Measurements from ENCODE around the gene PLEKHM2. TPM values are rescaled to one million over a fixed set of nuclear protein-coding genes. Genes with fewer than 3 reads are reported as not detected.

The PLEKHM2 gene
- total RNA-seq, 2 experiments from 2014 or later: 51.0 to 52.6 TPM

DNA sequence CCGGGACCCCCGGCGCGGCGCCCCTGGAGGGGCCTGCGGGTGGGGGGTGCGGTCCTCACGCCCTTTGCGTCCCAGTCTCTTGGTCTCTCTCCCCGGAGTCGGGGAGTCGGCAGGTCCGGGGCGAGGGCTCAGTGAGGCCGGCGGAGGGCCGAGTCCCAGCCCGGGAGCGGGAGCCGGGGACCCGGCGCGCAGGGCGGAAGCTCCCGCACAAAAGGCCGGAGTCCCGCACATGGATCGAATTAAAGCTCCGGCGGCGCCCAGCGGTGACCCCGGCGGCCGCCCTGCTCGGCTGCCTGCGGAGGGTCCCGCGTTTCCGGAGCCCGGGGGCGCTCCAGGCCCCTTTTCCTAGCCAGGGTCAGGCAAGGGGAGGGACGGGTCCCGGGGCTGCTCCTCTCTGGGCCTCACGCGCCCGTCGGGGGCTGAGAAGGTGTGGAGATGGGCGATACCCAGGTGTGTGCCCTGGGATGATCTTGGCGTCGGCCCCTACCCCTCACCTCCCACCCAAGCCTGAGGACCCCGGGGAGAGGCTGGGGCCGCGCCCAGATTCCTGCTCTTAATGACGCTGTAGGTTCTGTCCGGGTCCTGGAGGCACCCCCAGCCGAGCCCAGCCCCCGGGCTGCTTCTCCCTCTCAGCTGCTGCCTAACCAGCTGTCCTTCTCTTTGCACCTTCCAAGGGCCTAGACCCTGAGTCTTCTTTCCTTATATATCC is 75.0 kb downstream of the PLEKHM2 start:
- peaks cover 10% of the 10 kb centered on the region for H3K4me1 Mint-ChIP-seq (ENCODE audit: low read depth)
- H3K4me3 Mint-ChIP-seq: no peak overlapping the region
- ChIA-PET CTCF (no interaction called here), POLR2A (no interaction called here)
- no peaks in the 10 kb centered on the region for H3K9me3 Mint-ChIP-seq (ENCODE audit: insufficient read depth)
- no peaks in the 10 kb centered on the region for H3K36me3 Mint-ChIP-seq (ENCODE audit: low read depth)
- DNase-seq (no peak), ATAC-seq (peak; percentile 19)
- no peak overlapping the region for H3K27ac Mint-ChIP-seq
- peaks cover 41% of the 10 kb centered on the region for H3K27me3 Mint-ChIP-seq (ENCODE audit: low read depth)

DNA sequence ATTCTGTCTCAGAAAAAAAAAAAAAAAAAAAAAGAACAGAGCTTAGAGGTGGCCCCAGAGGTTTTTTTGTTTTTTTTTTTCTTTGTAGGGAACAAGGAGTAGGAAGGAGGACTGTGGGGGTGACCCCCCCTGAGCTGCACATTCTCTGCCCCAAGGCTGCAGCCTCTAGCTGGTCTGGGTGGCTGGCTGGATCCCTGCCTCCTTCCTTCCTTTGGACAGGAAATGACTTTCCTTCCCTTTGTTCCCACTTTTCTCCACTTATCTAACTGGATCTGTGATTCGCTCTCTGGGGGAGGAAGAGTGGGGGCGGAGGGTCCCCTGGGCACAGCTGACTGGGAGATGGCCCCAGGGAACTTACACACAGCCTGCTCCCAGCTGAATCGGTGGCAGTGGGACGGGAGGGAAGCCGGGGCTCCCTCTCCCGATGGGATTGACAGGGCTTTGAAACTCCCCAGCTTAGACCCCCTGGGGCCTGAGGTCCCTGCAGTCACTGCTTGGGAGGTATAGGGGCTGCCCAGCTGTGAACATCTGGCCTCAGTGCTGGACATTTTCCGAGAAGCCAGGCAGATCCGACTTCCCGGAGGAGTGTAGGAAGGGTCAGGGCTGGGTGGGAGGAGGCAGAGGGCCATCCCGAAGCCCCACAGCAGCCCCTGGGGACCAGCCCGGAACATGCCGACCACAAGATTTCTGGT is 76.5 kb downstream of the PLEKHM2 start:
- no peaks in the 10 kb centered on the region for H3K36me3 Mint-ChIP-seq (ENCODE audit: low read depth)
- POLR2A ChIA-PET: no interaction called here

DNA sequence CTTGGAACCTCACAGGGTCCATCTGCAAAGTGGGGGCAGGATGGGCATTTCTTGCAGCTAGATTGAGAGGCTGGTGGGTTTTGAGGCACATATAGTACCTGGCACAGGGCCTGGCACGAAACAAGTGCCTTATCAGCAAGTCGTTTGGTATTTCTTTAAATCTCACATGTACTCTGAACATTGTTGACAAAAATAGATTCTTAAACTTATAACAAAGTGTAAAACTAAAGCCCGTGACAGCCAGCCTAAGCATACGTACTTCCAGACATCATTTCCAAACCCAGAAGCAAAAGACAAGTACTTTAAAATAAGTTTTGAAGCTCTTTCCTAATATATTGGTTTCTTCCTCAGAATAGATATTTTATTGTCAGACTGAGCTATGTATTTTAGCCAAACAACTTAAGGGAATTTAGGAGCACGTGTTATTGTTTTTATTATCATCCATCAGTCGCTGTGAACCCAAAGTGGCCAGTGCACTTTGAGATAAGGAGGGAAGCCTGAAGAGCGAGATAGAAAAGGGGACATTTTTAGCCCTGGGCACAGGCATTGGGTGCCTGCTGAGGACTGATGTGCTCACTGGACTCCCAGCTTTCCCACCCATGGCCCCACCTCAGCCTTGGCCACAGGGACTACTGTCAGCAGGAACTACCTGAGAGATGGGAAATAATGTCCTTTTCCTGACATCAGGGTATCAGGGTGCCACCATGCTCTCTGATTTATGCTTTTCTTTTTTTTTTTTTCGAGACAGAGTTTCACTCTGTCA is 77.4 kb downstream of the PLEKHM2 start:
- Mint-ChIP-seq H3K27me3 (ENCODE audit: low read depth) (peaks cover 27% of the 10 kb centered on the region), H3K4me1 (ENCODE audit: low read depth) (peaks cover 5% of the 10 kb centered on the region), H3K27ac (no peak overlapping the region), H3K36me3 (ENCODE audit: low read depth) (no peaks in the 10 kb centered on the region), H3K4me3 (no peak overlapping the region), H3K9me3 (ENCODE audit: insufficient read depth) (no peaks in the 10 kb centered on the region)
- no peak for DNase-seq
- CTCF ChIA-PET: interaction anchor here (0.8 kb wide), 1 partner anchor 42 kb away, joined by 3 read pairs; no protein-coding TSS in a partner anchor
- POLR2A ChIA-PET: no interaction called here
- ATAC-seq: no peak

More for the DNA sequence above, 76.5 kb downstream of the PLEKHM2 start:
- H3K9me3 Mint-ChIP-seq (ENCODE audit: insufficient read depth): no peaks in the 10 kb centered on the region
- H3K4me1 Mint-ChIP-seq (ENCODE audit: low read depth): peaks cover 10% of the 10 kb centered on the region
- no peak for DNase-seq
- no peak for ATAC-seq
- no peak overlapping the region for H3K27ac Mint-ChIP-seq
- peaks cover 34% of the 10 kb centered on the region for H3K27me3 Mint-ChIP-seq (ENCODE audit: low read depth)
- CTCF ChIA-PET: no interaction called here
- no peak overlapping the region for H3K4me3 Mint-ChIP-seq

DNA sequence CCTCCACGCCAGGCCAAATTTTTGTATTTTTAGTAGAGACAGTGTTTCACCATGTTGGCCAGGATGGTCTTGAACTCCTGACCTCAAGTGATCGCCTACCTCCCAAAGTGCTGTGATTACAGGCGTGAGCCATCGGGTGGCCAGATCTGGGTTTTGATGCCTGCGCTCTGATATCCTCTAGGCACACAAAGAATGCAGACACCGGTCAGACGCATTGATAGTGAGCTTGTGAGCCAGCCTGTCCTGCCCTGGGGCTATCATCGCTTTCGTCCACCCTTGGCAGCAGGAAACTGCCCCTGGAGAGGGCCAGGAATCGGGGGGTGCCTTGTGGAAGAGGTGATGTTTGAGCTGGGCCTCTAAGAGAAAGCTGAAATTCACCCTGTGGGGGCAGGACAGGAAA is 78.4 kb downstream of the PLEKHM2 start:
- POLR2A ChIA-PET: no interaction called here
- H3K27me3 Mint-ChIP-seq (ENCODE audit: low read depth): peaks cover 17% of the 10 kb centered on the region
- CTCF ChIA-PET: no interaction called here
- no peaks in the 10 kb centered on the region for H3K9me3 Mint-ChIP-seq (ENCODE audit: insufficient read depth)
- ATAC-seq (no peak), DNase-seq (no peak)
- H3K36me3 Mint-ChIP-seq (ENCODE audit: low read depth): no peaks in the 10 kb centered on the region
- H3K4me1 Mint-ChIP-seq (ENCODE audit: low read depth): peaks cover 3% of the 10 kb centered on the region
- H3K4me3 Mint-ChIP-seq: no peak overlapping the region
- H3K27ac Mint-ChIP-seq: no peak overlapping the region

DNA sequence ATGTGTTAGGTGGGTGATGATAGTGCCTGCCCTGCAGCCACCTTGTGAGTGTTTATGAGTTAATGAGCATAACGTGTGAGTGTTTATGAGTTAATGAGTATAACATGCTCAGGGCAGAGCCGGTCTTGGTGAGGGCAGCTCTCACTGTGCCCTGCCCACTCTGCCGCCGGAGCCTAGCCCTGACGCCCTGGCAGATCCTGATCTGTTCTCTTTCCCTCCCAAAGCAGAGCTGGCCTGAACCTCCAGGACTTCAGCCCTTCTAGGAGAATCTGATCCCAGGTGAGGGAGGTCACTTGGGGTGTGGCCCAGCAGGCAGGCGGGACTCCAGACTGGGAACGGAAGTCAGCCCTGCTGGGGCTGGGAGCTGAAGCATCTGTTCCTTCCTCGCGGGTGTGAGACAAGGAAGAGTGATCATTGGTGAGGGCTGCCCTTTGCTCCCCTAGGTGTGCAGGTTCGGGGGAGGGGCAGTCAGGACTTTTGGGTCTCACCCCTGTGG is 80.2 kb downstream of the PLEKHM2 start:
- Mint-ChIP-seq H3K27ac (no peak overlapping the region), H3K4me3 (no peak overlapping the region)
- CTCF ChIA-PET: interaction anchor here (1.6 kb wide), 1 partner anchor 315 kb away, joined by 3 read pairs; no protein-coding TSS in a partner anchor

DNA sequence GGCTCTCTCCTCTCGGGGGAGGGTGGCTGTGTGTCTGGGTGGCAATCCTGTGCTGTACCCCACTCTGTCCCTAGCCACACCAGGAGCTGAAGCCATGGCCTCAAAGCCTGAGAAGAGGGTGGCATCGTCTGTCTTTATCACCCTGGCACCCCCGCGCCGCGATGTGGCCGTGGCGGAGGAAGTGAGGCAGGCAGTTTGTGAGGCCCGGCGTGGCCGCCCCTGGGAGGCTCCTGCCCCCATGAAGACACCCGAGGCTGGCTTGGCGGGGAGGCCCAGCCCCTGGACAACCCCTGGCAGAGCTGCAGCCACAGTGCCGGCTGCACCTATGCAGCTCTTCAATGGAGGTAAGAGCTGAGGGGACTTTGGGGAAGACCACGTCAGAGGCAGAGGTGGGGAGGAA is 80.8 kb downstream of the PLEKHM2 start:
- no peak overlapping the region for H3K4me3 Mint-ChIP-seq
- no peak for ATAC-seq

More for the DNA sequence above, 80.2 kb downstream of the PLEKHM2 start:
- POLR2A ChIA-PET: no interaction called here
- Mint-ChIP-seq H3K36me3 (ENCODE audit: low read depth) (no peaks in the 10 kb centered on the region), H3K9me3 (ENCODE audit: insufficient read depth) (no peaks in the 10 kb centered on the region), H3K27me3 (ENCODE audit: low read depth) (peaks cover 12% of the 10 kb centered on the region), H3K4me1 (ENCODE audit: low read depth) (no peaks in the 10 kb centered on the region)
- no peak for ATAC-seq
- no peak for DNase-seq

DNA sequence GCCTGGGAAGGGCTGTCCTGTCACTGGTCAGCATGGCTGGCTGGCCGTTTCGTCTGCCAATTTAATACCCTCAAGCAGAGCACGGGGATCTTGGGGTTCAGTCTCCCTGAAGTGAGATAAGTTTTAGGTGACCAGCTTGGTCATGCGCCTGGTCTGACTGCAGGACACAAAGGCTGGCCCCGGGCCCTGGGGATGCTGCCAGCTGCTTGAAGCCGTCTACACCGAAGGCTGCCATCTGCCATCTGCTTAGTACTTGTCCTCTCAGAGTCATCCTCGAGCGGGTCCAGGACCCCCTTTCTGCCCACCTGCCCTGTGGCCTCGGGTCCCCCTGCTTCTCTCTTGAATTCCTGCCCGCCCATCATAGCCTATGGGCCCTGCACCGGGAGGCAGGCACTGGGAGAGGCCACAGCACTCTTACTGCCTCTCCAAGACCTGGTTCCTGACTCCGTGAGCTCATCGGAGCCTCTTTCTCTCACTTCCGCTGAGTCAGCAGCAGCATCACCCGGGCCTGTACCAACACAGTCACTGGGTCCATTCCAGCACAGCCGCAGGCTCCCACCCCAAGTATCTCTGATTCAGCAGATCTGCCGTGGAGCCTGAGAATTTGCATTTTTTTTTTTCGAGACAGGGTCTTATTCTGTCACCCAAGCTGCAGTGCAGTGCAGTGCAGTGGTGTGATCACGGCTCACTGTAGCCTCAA is 81.5 kb downstream of the PLEKHM2 start:
- ATAC-seq (no peak), DNase-seq (no peak)
- no peaks in the 10 kb centered on the region for H3K9me3 Mint-ChIP-seq (ENCODE audit: insufficient read depth)
- no peaks in the 10 kb centered on the region for H3K4me1 Mint-ChIP-seq (ENCODE audit: low read depth)
- no peaks in the 10 kb centered on the region for H3K36me3 Mint-ChIP-seq (ENCODE audit: low read depth)
- CTCF ChIA-PET: interaction anchor here (1.6 kb wide), 1 partner anchor 313 kb away, joined by 3 read pairs; no protein-coding TSS in a partner anchor
- H3K27me3 Mint-ChIP-seq (ENCODE audit: low read depth): peaks cover 7% of the 10 kb centered on the region
- no peak overlapping the region for H3K27ac Mint-ChIP-seq
- POLR2A ChIA-PET: no interaction called here
- H3K4me3 Mint-ChIP-seq: no peak overlapping the region

More for the DNA sequence above, 80.8 kb downstream of the PLEKHM2 start:
- Mint-ChIP-seq H3K9me3 (ENCODE audit: insufficient read depth) (no peaks in the 10 kb centered on the region), H3K27ac (no peak overlapping the region), H3K36me3 (ENCODE audit: low read depth) (no peaks in the 10 kb centered on the region), H3K27me3 (ENCODE audit: low read depth) (peaks cover 9% of the 10 kb centered on the region), H3K4me1 (ENCODE audit: low read depth) (no peaks in the 10 kb centered on the region)
- POLR2A ChIA-PET: no interaction called here
- CTCF ChIA-PET: interaction anchor here (1.6 kb wide), 1 partner anchor 314 kb away, joined by 3 read pairs; no protein-coding TSS in a partner anchor
- no peak for DNase-seq

DNA sequence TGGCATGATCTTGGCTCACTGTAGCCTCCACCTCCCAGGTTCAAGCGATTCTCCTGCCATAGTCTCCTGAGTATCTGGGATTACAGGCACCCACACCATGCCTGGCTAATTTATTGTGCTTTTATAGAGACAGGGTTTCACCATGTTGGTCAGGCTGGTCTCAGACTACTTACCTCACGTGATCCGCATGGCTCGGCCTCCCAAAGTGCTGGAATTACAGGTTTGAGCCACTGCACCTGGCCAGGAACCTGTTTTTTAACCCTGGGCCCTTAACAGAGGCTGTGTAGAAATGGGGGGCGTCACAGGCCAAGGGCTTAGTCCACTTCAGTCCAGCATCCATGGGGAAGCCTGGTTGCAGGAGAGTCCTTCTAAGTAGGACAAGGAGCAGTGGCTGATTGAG is 83.8 kb downstream of the PLEKHM2 start:
- Mint-ChIP-seq H3K9me3 (ENCODE audit: insufficient read depth) (no peaks in the 10 kb centered on the region), H3K27me3 (ENCODE audit: low read depth) (no peaks in the 10 kb centered on the region), H3K36me3 (ENCODE audit: low read depth) (no peaks in the 10 kb centered on the region), H3K4me1 (ENCODE audit: low read depth) (no peaks in the 10 kb centered on the region), H3K4me3 (no peak overlapping the region), H3K27ac (no peak overlapping the region)
- ATAC-seq: no peak
- no peak for DNase-seq
- ChIA-PET CTCF (no interaction called here), POLR2A (no interaction called here)

DNA sequence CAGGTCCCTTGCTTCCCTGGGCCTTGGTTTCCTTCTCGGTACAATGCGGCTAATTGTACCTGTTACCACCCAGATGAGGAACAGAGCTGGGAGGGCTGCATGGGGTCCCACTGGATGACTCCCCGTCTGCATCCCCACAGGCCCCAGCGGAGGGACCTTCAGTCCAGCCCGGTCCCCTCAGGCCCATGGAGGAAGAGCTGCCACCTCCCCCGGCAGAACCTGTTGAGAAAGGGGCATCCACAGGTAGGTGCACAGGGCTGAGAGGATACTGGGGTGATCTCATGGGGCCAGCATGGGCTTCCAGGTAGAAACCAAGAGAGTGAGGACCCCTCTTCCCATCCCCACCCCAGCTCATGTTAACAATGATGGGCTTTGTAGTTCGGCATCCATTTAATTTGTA is 84.3 kb downstream of the PLEKHM2 start:
- no peak for DNase-seq
- CTCF ChIA-PET: no interaction called here

DNA sequence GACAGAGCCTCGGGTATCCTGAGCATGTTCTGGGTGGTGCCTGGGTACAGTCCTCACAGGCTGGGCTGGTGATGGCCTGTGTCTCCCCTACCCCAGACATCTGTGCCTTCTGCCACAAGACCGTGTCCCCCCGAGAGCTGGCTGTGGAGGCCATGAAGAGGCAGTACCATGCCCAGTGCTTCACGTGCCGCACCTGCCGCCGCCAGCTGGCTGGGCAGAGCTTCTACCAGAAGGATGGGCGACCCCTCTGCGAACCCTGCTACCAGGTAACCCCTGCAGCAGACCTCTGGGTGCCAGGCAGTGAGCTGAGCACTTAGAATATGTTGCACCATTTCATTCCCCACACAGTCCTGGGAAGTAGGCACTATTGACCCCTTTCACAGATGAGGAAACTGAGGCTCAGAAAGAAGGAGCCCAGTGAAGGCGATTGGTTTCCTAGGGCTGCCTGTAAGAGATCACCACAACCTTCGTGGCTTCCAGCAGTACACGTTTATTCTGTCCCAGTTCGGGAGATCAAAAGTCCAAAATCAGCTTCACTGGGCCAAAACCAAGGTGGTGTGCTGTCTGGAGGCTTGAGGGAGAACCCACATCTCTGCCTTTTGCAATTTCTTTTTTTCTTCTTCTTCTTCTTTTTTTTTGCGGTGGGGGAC is 86.3 kb downstream of the PLEKHM2 start:
- Mint-ChIP-seq H3K27ac (no peak overlapping the region), H3K27me3 (ENCODE audit: low read depth) (no peaks in the 10 kb centered on the region), H3K4me3 (no peak overlapping the region), H3K36me3 (ENCODE audit: low read depth) (no peaks in the 10 kb centered on the region), H3K9me3 (ENCODE audit: insufficient read depth) (no peaks in the 10 kb centered on the region), H3K4me1 (ENCODE audit: low read depth) (no peaks in the 10 kb centered on the region)
- ATAC-seq (no peak), DNase-seq (no peak)
- ChIA-PET POLR2A (no interaction called here), CTCF (no interaction called here)

More for the DNA sequence above, 84.3 kb downstream of the PLEKHM2 start:
- Mint-ChIP-seq H3K27ac (no peak overlapping the region), H3K9me3 (ENCODE audit: insufficient read depth) (no peaks in the 10 kb centered on the region), H3K4me1 (ENCODE audit: low read depth) (no peaks in the 10 kb centered on the region), H3K27me3 (ENCODE audit: low read depth) (no peaks in the 10 kb centered on the region), H3K4me3 (no peak overlapping the region), H3K36me3 (ENCODE audit: low read depth) (no peaks in the 10 kb centered on the region)
- no peak for ATAC-seq
- POLR2A ChIA-PET: no interaction called here

DNA sequence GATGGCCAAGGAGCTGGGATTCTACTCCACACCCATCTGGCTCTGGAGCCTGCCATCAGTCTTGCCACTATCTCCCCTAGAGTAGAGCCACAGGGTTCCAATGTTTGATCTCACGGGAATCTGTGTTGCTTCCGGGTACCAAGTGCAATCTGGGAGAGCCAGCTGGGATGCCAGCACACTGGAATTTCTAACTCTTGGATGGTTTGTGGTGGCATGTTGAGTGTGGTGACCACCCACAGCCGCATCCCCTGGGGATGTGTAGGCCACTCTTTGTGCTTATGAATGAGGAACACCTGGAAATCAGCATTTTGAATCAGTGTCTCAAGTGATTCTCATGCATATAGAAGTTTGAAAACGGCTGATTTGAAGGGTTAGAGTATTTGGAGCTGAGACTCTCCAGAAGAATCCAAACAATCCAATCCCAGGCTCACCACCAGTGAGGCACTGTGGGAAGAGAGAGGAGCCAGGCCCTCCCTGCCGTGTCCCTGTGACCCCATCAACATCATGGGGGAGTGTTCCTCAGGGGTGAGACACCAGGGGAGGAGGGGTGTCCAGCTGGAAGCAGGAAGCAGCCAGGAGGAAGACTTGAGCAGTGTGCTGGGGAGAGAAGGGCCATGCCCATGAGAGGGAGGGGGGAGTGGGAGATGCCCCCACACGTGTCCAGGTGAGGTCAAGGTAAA is 87.9 kb downstream of the PLEKHM2 start:
- DNase-seq (no peak), ATAC-seq (no peak)
- H3K27ac Mint-ChIP-seq: no peak overlapping the region
- H3K27me3 Mint-ChIP-seq (ENCODE audit: low read depth): no peaks in the 10 kb centered on the region
- ChIA-PET POLR2A (no interaction called here), CTCF (interaction anchor here (1.1 kb wide), 1 partner anchor 20 kb away, joined by 4 read pairs; no protein-coding TSS in a partner anchor)
- H3K4me1 Mint-ChIP-seq (ENCODE audit: low read depth): no peaks in the 10 kb centered on the region
- H3K36me3 Mint-ChIP-seq (ENCODE audit: low read depth): no peaks in the 10 kb centered on the region
- no peak overlapping the region for H3K4me3 Mint-ChIP-seq
- H3K9me3 Mint-ChIP-seq (ENCODE audit: insufficient read depth): no peaks in the 10 kb centered on the region
